ENCODE data around the gene MYH7. TPM values are rescaled to one million over a fixed set of nuclear protein-coding genes. Genes with fewer than 3 reads are reported as not detected.
"Not testable (repeated sequence)": the region's sequence is repeated elsewhere in the genome, so short reads cannot be mapped to it uniquely, and the experiment has no call there.

The MYH7 gene
- polyA plus RNA-seq, 1 donor (not counting 4 experiments of a cell fraction or from before 2014, with no cell fraction given) = not detected

GRCh38 chr14:23423657-23424056 is 11.8 kb downstream of the MYH7 start:
- no peaks in the 10 kb centered on the region for H3K9me1 ChIP-seq (ENCODE audit: control insufficient read depth, extremely low read depth, insufficient read depth, low read length)
- no peak for DNase-seq (ENCODE audit: low read depth, low spot score)
- H3K4me2 ChIP-seq (ENCODE audit: control insufficient read depth, extremely low read depth, insufficient read depth, low read depth, low read length) = no peak overlapping the region
- H3K36me3 ChIP-seq (ENCODE audit: control insufficient read depth in 2 of 2, extremely low read depth in 1 of 2, insufficient read depth in 2 of 2, low read length in 2 of 2) = no peaks in the 10 kb centered on the region
- dilution Hi-C loops (cut with MboI; ENCODE audit: extremely low pct_ligation_motif_present, low sequenced_read_pairs) = no loop called here
- no peaks in the 10 kb centered on the region for H3K79me2 ChIP-seq (ENCODE audit: control insufficient read depth, insufficient read depth, low read length)
- FAIRE-seq = no peak
- H4K20me1 ChIP-seq (ENCODE audit: control insufficient read depth, extremely low read depth, insufficient read depth, low read length) = no peaks in the 10 kb centered on the region
- H3K27ac ChIP-seq (ENCODE audit: control insufficient read depth, insufficient read depth, low read length) = no peak overlapping the region
- peaks cover 4% of the 10 kb centered on the region for H3K27me3 ChIP-seq (ENCODE audit: control insufficient read depth, extremely low read depth, insufficient read depth, low read length)
- no peak overlapping the region for H3K4me3 ChIP-seq (ENCODE audit: control insufficient read depth in 2 of 3, extremely low read depth in 1 of 3, insufficient read depth in 2 of 3, low read depth in 1 of 3, low read length in 3 of 3)
- H3K9ac ChIP-seq (ENCODE audit: control insufficient read depth, extremely low read depth, insufficient read depth, low read length) = no peak overlapping the region
- H3K4me1 ChIP-seq (ENCODE audit: control insufficient read depth, extremely low read depth, insufficient read depth, low read length) = no peaks in the 10 kb centered on the region
- no peak for TF ChIP-seq CTCF (optimal IDR thresholded peaks at IDR 0.05 in 1 of 3, IDR thresholded peaks at IDR 0.05 in 1 of 3, conservative IDR thresholded peaks at IDR 0.05 in 1 of 3; ENCODE audit: extremely low read depth in 1 of 3, insufficient read depth in 2 of 3, low read length in 3 of 3)
- TF ChIP-seq EZH2 (IDR thresholded peaks at IDR 0.05; ENCODE audit: low read length) = no peak
- H2AFZ ChIP-seq (ENCODE audit: control insufficient read depth, low read length) = no peak overlapping the region
- no peaks in the 10 kb centered on the region for H3K9me3 ChIP-seq (ENCODE audit: control insufficient read depth, low read depth, low read length)

- DNase-seq (ENCODE audit: low read depth, low spot score) (no peak), FAIRE-seq (no peak)
- no peaks in the 10 kb centered on the region for H3K9me3 ChIP-seq (ENCODE audit: control insufficient read depth, low read depth, low read length)
- no peaks in the 10 kb centered on the region for H3K4me1 ChIP-seq (ENCODE audit: control insufficient read depth, extremely low read depth, insufficient read depth, low read length)
- H3K4me2 ChIP-seq (ENCODE audit: control insufficient read depth, extremely low read depth, insufficient read depth, low read depth, low read length) = no peak overlapping the region
- H4K20me1 ChIP-seq (ENCODE audit: control insufficient read depth, extremely low read depth, insufficient read depth, low read length) = no peaks in the 10 kb centered on the region
- H3K4me3 ChIP-seq (ENCODE audit: control insufficient read depth in 2 of 3, extremely low read depth in 1 of 3, insufficient read depth in 2 of 3, low read depth in 1 of 3, low read length in 3 of 3) = no peak overlapping the region
- no peaks in the 10 kb centered on the region for H3K9me1 ChIP-seq (ENCODE audit: control insufficient read depth, extremely low read depth, insufficient read depth, low read length)
- no peak overlapping the region for H3K27ac ChIP-seq (ENCODE audit: control insufficient read depth, insufficient read depth, low read length)
- no peak overlapping the region for H3K9ac ChIP-seq (ENCODE audit: control insufficient read depth, extremely low read depth, insufficient read depth, low read length)
- no peak overlapping the region for H2AFZ ChIP-seq (ENCODE audit: control insufficient read depth, low read length)
- no peaks in the 10 kb centered on the region for H3K79me2 ChIP-seq (ENCODE audit: control insufficient read depth, insufficient read depth, low read length)
- H3K27me3 ChIP-seq (ENCODE audit: control insufficient read depth, extremely low read depth, insufficient read depth, low read length) = peaks cover 4% of the 10 kb centered on the region
- no peak for TF ChIP-seq EZH2 (IDR thresholded peaks at IDR 0.05; ENCODE audit: low read length)
- dilution Hi-C loops (cut with MboI; ENCODE audit: extremely low pct_ligation_motif_present, low sequenced_read_pairs) = no loop called here
- no peaks in the 10 kb centered on the region for H3K36me3 ChIP-seq (ENCODE audit: control insufficient read depth in 2 of 2, extremely low read depth in 1 of 2, insufficient read depth in 2 of 2, low read length in 2 of 2)
Observed at GRCh38 chr14:23421594-23421993, 13.9 kb downstream of the MYH7 start.

GRCh38 chr14:23419646-23420045 is 15.8 kb downstream of the MYH7 start:
- H4K20me1 ChIP-seq (ENCODE audit: control insufficient read depth, extremely low read depth, insufficient read depth, low read length); DNase-seq (ENCODE audit: low read depth, low spot score); H3K4me2 ChIP-seq (ENCODE audit: control insufficient read depth, extremely low read depth, insufficient read depth, low read depth, low read length); H3K4me3 ChIP-seq (ENCODE audit: control insufficient read depth in 2 of 3, extremely low read depth in 1 of 3, insufficient read depth in 2 of 3, low read depth in 1 of 3, low read length in 3 of 3); H2AFZ ChIP-seq (ENCODE audit: control insufficient read depth, low read length); H3K9me3 ChIP-seq (ENCODE audit: control insufficient read depth, low read depth, low read length); dilution Hi-C loops (cut with MboI; ENCODE audit: extremely low pct_ligation_motif_present, low sequenced_read_pairs); H3K27me3 ChIP-seq (ENCODE audit: control insufficient read depth, extremely low read depth, insufficient read depth, low read length); H3K9ac ChIP-seq (ENCODE audit: control insufficient read depth, extremely low read depth, insufficient read depth, low read length); H3K4me1 ChIP-seq (ENCODE audit: control insufficient read depth, extremely low read depth, insufficient read depth, low read length); H3K9me1 ChIP-seq (ENCODE audit: control insufficient read depth, extremely low read depth, insufficient read depth, low read length); FAIRE-seq; H3K79me2 ChIP-seq (ENCODE audit: control insufficient read depth, insufficient read depth, low read length); H3K27ac ChIP-seq (ENCODE audit: control insufficient read depth, insufficient read depth, low read length); H3K36me3 ChIP-seq (ENCODE audit: control insufficient read depth in 2 of 2, extremely low read depth in 1 of 2, insufficient read depth in 2 of 2, low read length in 2 of 2): not testable (repeated sequence)
